Measurements from ENCODE around the gene P2RY2.

The P2RY2 gene

DNA sequence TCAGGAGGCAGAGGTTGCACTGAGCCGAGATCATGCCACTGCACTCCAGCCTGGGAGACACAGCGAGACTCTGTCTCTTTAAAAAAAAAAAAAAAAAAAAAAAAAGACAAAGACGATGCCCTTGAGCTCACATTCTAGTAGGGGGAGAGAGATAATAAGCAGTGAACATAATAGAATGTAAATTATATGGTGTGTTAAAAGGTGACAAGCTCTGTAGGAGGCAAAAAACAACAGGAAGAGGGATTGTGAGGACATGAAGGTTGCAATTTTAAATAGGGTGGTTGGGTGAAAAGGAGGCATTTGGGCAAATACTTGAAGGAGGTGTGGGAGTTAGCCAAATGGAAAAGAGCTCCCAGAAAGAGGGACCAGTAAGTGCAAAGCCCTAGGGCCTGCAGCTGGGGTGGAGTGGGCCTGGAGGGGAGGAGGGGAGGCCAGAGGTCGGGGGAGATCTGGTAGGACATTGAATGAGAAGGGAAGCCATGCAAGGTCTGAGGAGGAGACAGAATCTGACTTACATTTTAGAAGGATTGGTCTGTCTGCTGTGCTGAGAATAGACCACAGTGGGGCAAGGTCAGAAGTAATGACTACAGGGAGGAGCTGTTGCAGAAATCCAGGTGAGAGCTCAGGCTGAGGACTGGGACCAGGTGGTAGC, 26.6 kb downstream of the P2RY2 start:
- no peak for DNase-seq

DNA sequence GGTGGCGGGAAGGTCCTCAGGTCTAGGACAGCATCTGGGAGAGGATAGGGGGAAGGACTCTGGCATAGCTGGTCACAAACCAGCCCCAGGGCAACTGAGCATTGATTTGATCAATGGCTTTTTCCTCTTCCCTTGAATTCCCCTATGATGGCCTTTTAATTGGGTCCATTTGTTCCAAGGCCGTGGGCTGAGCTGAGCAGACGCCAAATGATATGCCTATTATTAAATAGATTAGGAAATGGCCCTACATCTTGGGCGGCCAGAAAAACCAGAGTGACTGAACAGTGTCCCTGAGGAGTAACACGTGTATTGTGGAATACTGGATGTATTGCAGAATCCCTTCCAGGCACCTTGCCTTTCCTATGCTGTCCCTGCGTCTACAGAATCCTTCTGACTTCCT, 27.4 kb downstream of the P2RY2 start:
- no peak for DNase-seq

DNA sequence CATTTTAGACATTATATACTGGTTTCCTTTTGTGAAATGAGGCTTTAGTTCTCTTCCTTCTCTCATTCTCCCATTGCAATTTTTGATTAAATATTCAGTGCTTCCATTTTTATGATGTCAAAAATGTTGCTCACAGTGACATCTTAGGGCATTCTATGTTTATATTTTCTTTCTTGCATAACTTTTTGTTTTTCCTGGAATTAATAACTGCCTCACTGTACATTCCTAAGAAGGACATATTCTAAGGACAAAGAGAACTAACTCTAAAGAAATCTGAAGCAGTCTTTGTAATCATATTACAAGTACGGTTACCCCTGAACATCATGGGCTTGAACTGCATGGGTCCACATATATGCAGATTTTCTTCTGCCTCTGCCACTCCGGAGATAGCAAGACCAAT, 28.2 kb downstream of the P2RY2 start:
- no peak for DNase-seq

DNA sequence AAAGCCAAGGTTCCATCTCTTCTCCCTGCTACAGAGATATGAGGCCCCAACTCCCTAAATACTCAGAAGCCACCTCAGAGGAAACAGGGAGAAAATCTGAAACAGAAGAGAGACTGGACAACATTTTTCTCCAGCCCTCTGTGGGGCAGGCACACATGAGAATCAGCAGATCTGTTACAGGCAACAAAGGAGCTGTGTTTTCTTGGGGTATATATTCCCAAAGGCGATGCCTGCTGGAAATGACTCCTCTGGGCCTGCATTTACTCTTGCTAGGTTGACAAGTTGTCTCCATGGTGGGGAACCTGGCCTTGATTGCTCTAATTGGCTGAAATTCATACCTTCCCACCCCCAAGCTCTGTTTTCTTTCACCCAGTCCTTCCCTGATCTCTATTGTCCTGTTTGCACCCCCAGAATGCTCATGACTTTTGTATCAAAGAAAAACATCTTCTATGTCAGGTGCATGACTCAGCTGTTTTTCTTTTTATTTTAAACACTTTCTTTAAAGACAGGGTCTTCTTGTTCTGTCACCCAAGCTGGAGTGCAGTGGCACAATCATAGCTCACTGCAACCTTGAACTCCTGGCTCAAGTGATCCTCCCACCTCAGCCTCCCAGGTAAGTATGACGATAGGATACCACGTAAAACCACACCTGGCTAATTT, 30.6 kb downstream of the P2RY2 start:
- DNase-seq, result no peak

DNA sequence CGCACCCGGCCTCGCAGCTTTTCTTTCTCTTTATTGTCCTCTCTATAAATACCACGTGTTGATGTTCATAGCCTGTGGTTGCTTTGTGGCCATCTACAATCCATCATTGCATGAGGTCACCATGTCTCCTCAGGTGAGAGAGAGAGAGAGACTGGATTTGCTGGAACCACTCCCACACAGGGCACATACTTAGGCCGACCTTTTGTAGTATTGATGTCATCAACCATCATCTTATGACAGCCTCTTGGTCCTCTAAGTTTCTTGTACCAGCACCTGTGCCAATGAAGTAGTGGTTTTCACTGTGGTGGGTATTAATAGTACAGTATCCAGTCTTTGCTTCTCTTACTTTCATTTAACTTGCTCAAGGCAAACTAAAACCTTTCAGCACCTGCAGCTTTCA, 31.2 kb downstream of the P2RY2 start:
- no peak for DNase-seq

DNA sequence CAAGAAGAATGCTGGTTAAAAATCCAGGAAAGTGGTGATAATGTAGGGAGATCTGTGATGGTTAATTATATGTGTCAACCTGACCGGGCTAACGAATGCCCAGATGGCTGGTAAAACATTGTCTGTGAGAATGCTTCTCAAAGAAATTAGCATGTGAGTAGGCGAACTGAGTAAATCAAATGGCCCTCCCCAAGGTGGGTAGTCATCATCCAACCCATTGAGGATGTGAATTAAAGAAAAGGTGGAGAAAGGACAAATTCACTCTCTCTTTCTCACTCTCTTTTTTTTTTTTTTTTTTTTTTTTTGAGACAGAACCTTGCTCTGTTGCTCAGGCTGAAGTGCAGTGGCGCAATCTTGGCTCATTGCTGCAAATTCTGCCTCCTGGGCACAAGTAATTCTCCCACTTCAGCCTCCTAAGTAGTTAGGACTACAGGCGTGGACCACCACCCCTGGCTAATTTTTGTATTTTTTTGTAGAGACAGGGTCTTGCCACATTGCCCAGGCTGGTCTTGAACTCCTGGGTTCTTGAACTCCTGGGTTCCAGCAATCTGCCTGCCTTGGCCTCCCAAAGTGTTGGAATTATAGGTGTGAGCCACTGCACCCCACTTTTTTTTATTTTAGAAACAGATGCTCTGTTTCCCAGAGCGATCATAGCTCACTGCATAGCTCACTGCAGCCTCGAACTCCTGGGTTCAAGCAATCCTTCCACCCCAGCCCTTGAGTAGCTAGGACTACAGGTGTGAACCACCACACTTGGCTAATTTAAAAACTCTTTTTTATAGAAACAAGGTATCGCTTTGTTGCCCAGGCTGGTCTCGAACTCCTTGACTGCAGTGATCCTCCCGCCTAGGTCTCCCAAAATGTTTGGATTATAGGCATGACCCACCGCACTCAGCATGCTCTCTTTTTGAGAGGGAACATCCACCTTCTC, 32.0 kb downstream of the P2RY2 start:
- DNase-seq, result no peak

DNA sequence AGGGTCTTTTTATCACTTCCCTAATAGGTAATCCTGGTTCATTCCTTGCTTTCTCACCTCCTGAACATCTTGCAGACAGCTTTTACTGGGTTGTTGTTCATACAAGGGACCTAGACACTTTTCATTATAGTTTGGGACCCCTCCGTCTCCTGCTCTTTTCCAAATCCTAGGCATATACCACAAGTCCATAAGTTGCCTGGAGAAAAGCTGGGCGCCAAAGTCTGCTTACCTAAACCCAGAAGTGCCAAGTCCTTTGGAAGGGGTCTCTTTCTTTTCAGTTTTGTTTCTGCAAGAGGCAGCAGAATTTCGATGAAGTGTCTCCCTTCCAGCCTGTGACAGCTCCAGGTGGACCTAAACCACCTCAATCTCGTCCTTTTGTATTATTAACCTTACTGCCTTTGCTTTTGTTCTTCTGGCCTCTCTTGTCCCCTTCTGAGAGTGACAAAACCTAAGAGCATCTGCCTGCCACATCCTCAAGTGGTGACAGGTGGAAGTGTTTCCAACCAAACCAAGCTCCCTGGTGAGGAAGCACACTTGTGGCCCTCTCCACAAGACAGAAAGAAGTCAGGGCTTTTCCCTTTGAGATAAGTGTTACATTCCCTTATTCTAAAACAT, 34.6 kb downstream of the P2RY2 start:
- no peak for DNase-seq

DNA sequence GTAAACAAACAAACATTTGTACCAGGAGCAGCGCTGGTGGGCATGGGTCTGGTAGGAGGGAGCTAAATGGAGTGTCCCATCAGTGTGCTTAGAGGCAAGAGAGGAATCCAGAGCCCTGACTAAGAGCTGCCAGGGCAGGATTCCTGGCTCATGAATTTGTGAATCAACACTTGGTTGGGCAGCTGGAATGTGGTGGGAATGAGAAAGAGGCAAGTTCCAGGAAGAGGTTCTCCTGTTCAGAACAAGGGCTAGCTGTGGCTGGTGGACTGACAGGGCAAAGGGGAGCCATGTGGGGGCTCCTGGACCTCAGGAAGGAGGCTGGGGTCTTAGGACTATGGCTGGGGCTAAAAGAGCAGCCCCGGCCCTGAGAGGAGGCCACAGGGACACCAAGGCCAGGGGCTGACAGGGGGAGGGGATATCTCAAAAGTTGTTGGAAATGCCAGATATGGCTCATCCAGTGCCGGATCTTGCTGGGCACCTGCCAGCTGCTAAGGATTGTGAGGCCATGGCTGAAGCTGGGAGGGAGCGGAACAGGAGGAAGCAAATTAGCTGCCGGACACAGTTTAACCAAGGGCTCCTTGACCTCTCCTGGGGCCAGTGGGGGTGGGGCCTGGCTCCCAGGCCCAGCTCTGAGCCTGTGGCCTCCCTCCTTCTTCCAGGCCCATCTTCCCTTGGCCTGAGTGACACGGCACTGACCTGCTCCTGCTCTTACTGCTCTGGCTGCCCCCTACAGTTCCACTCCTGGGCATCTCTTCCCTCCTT, 39.4 kb downstream of the P2RY2 start:
- no peak for DNase-seq

DNA sequence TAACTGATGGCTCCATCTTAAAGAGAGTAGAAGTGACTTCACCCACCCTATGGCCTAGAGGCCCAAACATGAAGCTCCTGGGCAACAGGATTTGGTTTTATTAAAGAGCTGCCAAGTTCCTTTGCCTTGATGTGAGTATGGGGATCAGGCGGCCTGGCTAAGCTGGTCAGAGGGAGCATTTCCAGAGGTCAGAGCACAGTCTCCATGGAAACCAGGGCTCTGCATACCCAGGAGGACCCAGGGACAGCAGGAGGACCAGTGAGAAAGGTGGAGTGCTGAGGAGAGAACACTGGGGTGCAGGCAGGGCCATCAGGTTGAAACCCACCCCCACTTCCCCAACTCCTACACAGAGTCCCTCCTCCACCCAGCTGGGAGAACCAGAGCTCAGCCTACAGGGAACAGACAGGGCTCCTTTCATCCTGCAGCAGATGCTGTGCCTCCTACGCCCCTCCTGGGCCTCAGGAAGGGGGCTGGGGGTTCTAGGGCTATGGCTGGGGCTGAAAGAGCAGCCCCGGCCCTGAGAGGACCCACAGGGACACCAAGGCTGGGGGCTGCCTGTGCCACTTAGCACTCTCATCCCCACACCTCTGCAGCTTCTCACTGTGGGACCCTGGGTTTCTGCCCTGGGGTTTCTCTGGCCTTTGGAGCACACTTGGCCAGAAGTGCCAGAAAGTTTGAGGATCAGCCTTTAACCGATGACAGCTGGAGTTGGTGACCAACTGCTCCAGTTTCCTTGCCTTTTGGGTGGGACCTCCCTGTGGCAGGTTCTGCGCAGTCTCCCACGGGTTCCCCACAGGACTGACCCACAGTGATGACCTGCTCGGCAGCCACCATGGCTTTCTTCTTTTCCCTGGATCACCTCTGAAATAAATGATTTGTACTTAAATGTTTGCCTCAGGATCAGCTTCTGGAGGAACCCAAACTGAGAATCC, 40.3 kb downstream of the P2RY2 start:
- DNase-seq, result no peak

DNA sequence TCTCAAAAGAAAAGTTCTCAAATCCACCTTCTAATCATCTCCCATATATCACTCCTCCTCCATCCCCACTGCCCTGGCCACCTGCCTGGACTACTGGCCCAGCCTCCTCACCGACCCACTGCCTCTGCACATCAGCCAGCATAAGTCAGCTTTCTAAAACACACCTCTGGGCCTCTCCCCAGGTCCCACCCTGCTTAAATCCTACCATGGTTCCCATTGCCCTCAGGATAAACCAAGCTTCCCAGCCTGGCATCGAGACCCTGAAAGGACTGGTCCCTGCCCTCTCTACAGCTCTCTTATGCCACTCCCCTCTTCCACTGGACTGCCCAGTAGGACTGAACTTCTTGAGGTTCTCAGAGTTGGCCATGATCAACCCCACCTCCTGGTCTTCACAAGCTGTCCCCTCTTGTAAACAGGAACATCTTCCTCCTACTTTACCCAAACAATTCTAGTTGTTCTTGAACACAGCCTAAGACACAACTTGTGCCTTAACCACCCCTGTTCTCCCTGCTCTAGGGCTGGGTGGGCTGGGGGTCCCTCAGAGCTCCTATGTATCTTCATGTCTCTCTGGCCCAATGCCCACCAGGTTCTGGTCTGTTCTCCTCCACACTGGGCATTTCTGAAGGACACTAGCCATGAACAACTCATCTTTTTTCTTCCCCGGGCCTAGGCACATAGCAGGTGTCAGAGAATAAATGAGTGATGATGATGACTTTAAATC, 41.5 kb downstream of the P2RY2 start:
- DNase-seq, result no peak

DNA sequence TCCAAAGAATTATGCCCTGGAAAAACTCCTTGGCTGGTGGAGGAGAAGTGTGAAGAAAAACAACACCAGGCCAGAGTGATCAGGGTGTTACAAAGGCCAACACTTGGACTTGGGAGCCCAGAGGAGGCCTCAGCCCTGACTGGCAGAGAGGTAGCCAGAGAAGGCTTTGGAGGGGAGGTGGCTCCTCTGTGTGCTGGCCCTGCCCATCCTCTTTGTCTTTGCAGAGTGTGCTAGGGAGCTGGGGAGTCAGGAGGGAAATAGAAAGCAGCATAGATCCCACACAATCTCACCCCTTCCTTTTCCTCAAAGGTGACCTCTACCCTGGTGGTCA, 42.0 kb downstream of the P2RY2 start:
- DNase-seq, result no peak

DNA sequence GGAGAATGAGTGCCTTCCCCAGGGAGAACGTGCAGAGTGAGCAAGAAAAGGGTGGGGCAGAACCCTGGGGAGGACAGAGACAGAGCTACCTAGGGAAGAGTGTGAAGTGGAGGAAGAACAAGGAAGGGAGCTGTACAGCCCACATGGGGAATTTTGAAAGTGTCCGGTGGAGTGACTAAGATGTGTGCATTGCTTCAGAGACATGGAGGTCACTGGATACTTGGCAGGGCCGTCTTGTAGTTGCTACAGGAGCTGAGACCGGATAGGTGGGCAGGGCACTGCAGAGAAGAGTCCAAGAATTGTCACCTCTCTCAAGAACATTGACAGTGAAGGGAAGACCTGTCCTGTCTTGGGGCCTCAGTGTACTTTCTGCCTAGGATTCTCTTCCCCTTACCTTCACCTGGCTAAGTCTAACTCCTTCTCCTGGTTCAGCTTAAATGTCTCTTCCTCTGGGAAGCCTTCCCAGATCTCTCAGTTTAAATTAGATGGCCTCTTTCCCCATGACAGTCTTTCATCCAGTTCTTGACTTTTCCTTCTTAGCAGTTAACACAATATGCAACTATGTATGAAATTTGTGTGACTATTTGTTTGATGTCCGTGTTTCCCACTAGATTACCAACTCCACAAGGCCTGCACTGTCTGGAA, 44.9 kb downstream of the P2RY2 start:
- DNase-seq, result peak; percentile 74 to 83

DNA sequence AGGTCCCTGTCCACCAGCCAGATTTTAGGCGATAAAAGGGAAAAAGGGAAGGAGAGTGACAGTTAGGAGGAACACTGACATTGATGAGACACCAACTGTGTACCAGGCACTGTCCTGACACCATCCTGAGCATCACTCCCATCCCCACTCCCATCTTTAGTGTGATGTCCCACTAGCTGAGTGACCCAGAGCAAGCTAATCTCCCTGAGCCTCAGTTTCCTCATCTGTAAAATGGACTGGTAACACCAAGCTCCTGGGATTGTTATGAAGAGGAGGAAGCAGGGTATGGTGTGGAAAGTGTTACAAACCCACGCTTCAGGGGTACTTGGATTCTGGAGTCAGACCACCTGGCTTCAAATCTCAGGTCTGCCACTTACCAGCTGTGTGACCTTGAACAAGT, 45.6 kb downstream of the P2RY2 start:
- DNase-seq, result no peak

DNA sequence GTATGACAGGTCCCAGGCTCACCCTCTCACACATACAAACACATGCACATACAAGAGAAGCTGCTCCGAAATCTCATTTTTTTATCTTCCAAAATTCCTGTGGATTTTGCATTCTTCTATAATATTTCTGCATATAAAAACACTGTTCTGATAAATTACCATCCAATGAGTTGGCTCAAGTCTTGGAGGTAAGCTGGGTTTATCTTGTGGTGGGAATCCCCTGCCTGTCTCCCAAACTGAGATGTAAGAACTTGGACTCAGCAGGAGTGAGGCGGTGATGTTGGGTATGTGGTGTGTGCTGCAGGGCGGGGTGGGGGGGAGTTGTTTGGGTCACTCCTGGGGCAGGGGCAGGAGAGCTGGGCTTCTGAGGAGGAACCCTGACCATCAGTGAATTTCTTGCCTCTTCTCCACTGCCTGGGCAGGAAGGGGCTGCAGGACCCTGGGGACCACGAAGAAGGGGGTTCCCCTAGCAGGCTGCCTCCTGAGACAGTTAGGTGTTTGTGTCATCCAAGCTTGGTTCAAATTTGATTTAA, 47.3 kb downstream of the P2RY2 start:
- DNase-seq, result no peak

DNA sequence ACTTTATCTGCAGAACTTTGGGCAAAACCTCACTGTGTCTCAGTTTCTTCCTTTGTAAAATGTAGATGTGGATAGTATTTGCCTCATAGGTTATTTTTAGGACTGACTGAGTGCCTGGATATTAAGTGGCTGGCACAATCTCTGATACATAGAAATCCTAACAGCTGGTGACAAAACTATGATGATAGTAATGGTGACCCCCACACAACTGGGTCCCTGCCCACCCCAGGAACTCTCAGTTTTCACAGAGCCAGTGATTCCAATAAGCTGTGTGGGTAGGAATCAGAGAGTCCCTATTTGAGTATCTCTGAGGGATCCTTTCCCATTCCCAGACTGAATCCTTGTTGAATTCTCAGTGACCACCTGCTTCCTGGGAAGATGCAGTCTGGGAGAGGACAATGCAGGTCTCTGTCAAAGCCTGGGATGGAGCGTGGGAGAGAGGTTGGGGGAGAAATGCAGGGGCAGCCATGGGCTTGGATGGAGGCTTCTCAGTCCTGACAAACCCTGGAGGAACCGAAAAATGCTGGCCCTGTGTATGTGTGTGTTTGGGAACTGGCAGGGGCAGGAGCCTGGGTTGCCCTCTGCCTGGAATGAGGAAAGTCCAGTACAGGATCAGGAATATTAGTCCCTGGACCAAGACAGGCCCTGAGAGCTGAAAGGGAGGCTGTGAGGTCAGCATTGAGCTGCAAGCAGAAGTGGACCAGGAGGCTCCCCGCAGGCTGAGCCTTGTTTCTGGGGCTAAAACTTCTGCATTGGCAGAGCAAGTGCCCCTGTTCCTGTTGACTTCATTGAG, 48.0 kb downstream of the P2RY2 start:
- no peak for DNase-seq

DNA sequence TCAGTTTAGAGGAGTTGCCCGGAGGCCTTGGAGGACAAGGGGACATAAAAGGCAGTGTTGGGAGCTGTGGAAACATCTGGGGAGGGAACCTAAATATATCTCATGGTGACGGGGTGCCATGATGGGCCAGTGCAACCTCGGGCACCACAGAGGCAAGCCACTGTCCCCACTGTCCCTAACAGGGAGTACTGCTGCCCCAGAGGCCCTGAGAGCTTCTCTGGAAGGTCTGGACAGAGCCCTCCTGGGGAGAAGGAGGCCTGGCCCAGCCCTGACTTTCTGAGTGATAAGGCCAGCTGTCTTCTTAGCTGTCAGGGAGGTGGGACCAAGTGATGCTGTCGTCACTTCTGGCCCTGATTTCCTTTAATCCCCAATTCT, 48.6 kb downstream of the P2RY2 start:
- no peak for DNase-seq

DNA sequence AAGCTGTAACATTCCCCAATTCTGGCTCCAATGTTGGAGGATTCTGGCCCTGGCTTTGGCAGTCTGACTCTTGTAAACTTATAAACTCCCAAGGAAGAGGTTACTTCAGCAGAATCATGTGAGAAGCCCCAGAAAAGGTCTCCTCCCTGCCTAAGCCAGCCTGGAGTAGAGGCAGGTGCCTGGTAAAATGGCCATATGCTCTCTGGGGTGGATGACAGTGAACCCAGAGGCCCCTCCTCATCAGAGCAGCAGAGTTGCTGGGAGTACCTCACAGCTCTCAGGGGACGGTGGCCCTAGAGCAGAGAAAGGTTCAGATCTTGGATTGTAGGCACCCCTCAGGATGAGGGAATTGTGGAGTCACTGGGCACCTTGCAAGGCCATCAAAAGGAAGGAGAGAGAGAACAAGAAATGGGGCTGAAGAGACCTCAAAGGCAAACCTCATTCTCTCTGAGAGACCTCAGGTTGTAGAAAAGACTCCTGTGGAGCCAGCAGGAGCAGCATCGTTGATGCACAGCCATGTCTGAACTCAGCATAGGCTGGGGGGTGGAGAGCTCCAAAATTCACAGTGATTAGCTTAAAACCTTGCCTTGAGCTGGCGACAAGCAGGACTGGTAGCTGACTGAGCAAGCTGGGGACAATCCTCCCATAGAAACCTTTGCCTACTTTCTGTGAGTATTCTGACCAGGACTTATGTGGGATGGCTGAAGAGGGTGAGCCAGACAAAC, 49.2 kb downstream of the P2RY2 start:
- no peak for DNase-seq

DNA sequence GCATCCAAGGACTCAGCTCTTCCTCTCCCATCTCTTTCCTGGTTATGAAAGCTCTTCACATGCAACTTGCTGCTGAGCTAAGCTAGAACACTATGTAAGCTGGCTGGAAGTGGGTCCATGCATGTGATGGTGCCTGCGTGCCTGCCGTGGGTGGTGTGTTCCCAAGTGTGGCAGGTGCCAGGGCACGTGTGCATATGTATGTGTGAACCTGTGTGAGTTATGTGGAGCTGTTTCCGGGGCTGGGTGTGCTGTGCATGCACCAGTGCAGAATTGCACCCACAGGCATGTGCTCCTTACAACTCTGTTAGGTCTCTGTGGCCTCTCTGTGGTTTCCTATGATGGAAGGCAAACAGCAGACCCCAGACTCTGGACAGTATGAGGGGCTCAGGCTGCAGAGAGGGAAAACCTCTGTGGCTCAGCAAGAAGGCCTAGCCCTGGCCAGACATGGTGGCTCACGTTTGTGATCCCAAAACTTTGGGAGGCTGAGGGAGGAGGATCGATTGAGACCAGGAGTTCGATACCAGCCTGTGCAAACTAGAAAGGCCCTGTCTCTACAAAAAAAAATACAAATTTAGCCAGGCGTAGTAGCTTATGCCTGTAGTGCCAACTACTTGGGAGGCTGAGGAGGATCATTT, 49.9 kb downstream of the P2RY2 start:
- no peak for DNase-seq
